Left cardiac atrium (tissue), 4 donors: ENCODE data around the gene CNTN6. TPM values are rescaled to one million over a fixed set of nuclear protein-coding genes. Genes with fewer than 3 reads are reported as not detected.

Experiments
- ATAC-seq, 2 donors: fragments of 200-7000 bp; cut with Tn5 transposase; one replicate each; pipeline ENCODE4 v1.9.1; 2020; ENCODE audit warnings: mild to moderate bottlenecking in 2 of 2, moderate library complexity in 2 of 2
- DNase-seq: peaks from one replicate; pipeline ENCODE4 v3.0.0-alpha.2; 2020
- intact Hi-C, 2 donors: fragments of 100-400 bp; cut with DNase I; formaldehyde crosslinking; loops; one replicate each; pipeline versions ENCODE4 v1.14.1 to v1.15.1; 2022 to 2023
- total RNA-seq, 2 donors: library from RNA; stranded (reverse); fragmentation: NEBNext Ultra II Directional; extraction: Animal tissue kit (Norgen Biotek cat#: 25700); gene quantifications; one replicate each; pipeline ENCODE4 v1.2.1, GENCODE V29; 2021
- donor health status: DM: no; HTN: yes; CAD: no.
- donor health status: DM: no; HTN: yes; CAD: no; lungs with severe emphysema.
- donor health status: DM: yes; HTN: yes; CAD: no.
- donor health status: Dilated cardiomyopathy.

Gene CNTN6
- total RNA-seq, 2 donors from 2014 or later = 0.24 to 0.47 TPM

- DNase-seq (no peak), ATAC-seq (no peak)
- intact Hi-C loops = no loop called here
Measured at GRCh38 chr3:1147819-1148218, 55.0 kb downstream of the CNTN6 start.

- intact Hi-C loops = no loop called here
- DNase-seq (no peak), ATAC-seq (no peak)
Measured at GRCh38 chr3:1164101-1164500, 71.3 kb downstream of the CNTN6 start.

- DNase-seq = no peak
- intact Hi-C loops = no loop called here
- no peak for ATAC-seq
Measured at GRCh38 chr3:1171320-1171719, 78.5 kb downstream of the CNTN6 start.

- no peak for ATAC-seq
- no peak for DNase-seq
- intact Hi-C loops = no loop called here
Measured at GRCh38 chr3:1172644-1173043, 79.8 kb downstream of the CNTN6 start.

- no peak for ATAC-seq
- intact Hi-C loops = no loop called here
- no peak for DNase-seq
Measured at GRCh38 chr3:1179146-1179545, 86.3 kb downstream of the CNTN6 start.

GRCh38 chr3:1183320-1184048 lies 90.7 kb downstream of the CNTN6 start:
- DNase-seq (no peak), ATAC-seq (peak in 1 of 2 donors; percentile 55)
- intact Hi-C loops = no loop called here

GRCh38 chr3:1190569-1190968 lies 97.7 kb downstream of the CNTN6 start:
- intact Hi-C loops = no loop called here
- DNase-seq (no peak), ATAC-seq (no peak)

GRCh38 chr3:1191026-1191425 lies 98.2 kb downstream of the CNTN6 start:
- ATAC-seq (no peak), DNase-seq (no peak)
- intact Hi-C loops = no loop called here

- intact Hi-C loops = no loop called here
- ATAC-seq (peak in 1 of 2 donors; percentile 79), DNase-seq (no peak)
Measured at GRCh38 chr3:1195947-1196346, 103.1 kb downstream of the CNTN6 start.

GRCh38 chr3:1197051-1197450 lies 104.2 kb downstream of the CNTN6 start:
- ATAC-seq (no peak), DNase-seq (no peak)
- intact Hi-C loops = no loop called here

- ATAC-seq = no peak
- intact Hi-C loops = no loop called here
- DNase-seq = no peak
Measured at GRCh38 chr3:1200371-1200770, 107.5 kb downstream of the CNTN6 start.

- intact Hi-C loops = no loop called here
- DNase-seq (no peak), ATAC-seq (no peak)
Measured at GRCh38 chr3:1207904-1208303, 115.1 kb downstream of the CNTN6 start.

- ATAC-seq (no peak), DNase-seq (no peak)
- intact Hi-C loops = no loop called here
Measured at GRCh38 chr3:1214933-1215332, 122.1 kb downstream of the CNTN6 start.

GRCh38 chr3:1216856-1217255 lies 124.0 kb downstream of the CNTN6 start:
- no peak for DNase-seq
- intact Hi-C loops = no loop called here
- no peak for ATAC-seq

- DNase-seq (no peak), ATAC-seq (no peak)
- intact Hi-C loops = no loop called here
Measured at GRCh38 chr3:1227111-1227510, 134.3 kb downstream of the CNTN6 start.

- ATAC-seq = no peak
- intact Hi-C loops = no loop called here
- no peak for DNase-seq
Measured at GRCh38 chr3:1228289-1228688, 135.5 kb downstream of the CNTN6 start.

GRCh38 chr3:1230920-1231319 lies 138.1 kb downstream of the CNTN6 start:
- ATAC-seq (no peak), DNase-seq (no peak)
- intact Hi-C loops = no loop called here

GRCh38 chr3:1232276-1232675 lies 139.5 kb downstream of the CNTN6 start:
- no peak for ATAC-seq
- intact Hi-C loops = no loop called here

GRCh38 chr3:1235526-1236120 lies 142.8 kb downstream of the CNTN6 start:
- no peak for DNase-seq
- no peak for ATAC-seq
- intact Hi-C loops = no loop called here

More at GRCh38 chr3:1232276-1232675, 139.5 kb downstream of the CNTN6 start:
- DNase-seq = no peak

GRCh38 chr3:1251282-1252060 lies 158.6 kb downstream of the CNTN6 start:
- no peak for DNase-seq
- intact Hi-C loops = no loop called here

More at GRCh38 chr3:1251282-1252060, 158.6 kb downstream of the CNTN6 start:
- peak in 1 of 2 donors; percentile 90 for ATAC-seq
